Tibial artery (tissue), 4 donors: Measurements from ENCODE around the gene ADORA1.

Experiments used
- DNase-seq, 2 donors: peaks; one replicate each; pipeline ENCODE4 v3.0.0-alpha.2; 2019
- H3K27ac ChIP-seq, 2 donors: fragments of 200-600 bp; sonication (generic) in 1 of 2; 1 replicate in 1 of 2; 2 replicates in 1 of 2; pipeline ENCODE4 v1.5.1; 2018 to 2019; ENCODE audit warnings: mild to moderate bottlenecking in 1 of 2
- H3K27me3 ChIP-seq, 2 donors: fragments of 200-600 bp; sonication (generic) in 1 of 2; one replicate each; pipeline versions ENCODE4 v1.5.1 to v1.6.0; 2016 to 2019
- H3K36me3 ChIP-seq, 3 donors: fragments of 200-600 bp; sonication (generic) in 2 of 3; one replicate each; pipeline ENCODE4 v1.5.1; 2016 to 2019; ENCODE audit warnings: mild to moderate bottlenecking in 2 of 3
- H3K4me1 ChIP-seq, 4 donors: fragments of 200-600 bp; sonication (generic) in 2 of 4; 1 replicate in 3 of 4; 2 replicates in 1 of 4; pipeline ENCODE4 v1.5.1; 2016 to 2019
- H3K4me3 ChIP-seq, 2 donors: fragments of 200-600 bp; sonication (generic) in 1 of 2; 1 replicate in 1 of 2; 2 replicates in 1 of 2; pipeline ENCODE4 v1.5.1; 2018 to 2019; ENCODE audit warnings: mild to moderate bottlenecking in 2 of 2
- H3K9me3 ChIP-seq, 3 donors: fragments of 200-600 bp; sonication (generic) in 1 of 3; one replicate each; pipeline ENCODE4 v1.5.1; 2016 to 2019
- CTCF ChIP-seq, 2 experiments: fragments of 200-600 bp in 1 of 2; fragments of 450-650 bp in 1 of 2; IDR thresholded peaks; one replicate each; pipeline ENCODE4 v1.5.1; 2017 to 2019; ENCODE audit warnings: antibody characterized with exemption in 2 of 2, mild to moderate bottlenecking in 1 of 2, moderate library complexity in 1 of 2
- intact Hi-C: fragments of 100-400 bp; cut with DNase I; formaldehyde crosslinking; loops from one replicate; pipeline ENCODE4 v1.15.0; 2023; ENCODE audit warnings: low total_unique reads

ADORA1 gene

DNA sequence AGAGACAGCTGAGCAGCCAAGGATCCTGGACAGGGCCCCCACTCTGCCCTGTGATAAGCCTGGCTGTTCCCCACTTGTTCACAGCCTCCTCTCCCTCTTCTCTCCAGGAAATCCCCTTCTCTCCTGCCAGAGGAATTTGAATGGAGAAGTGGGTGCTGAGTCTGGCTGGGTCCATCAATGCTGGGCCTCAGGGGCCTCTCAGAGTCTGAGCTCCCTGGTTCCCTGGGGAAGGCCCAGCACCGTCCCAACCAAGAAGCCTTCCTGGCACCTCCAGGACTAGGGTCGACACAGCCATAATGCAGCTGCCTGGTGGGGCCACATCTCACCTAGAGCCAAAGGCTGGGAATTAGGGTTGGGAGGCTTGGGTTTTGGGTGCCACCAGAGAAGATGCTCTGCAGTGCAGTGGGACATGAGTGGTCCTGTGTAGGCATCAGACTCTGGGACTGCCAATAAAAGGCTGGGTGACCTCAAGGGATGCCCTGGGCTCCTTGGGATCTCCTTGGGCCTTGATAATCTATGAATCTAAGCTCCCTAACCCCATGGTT is 45.6 kb downstream of the ADORA1 start:
- DNase-seq, result peak in 1 of 2 donors; percentile 46
- intact Hi-C loops, result no loop called here
- Histone ChIP-seq H3K36me3 (no peaks in the 10 kb centered on the region), H3K9me3 (no peaks in the 10 kb centered on the region), H3K27me3 (peaks cover 0 to 16% of the 10 kb centered on the region in 2 donors), H3K4me1 (peaks cover 0 to 6% (median 0%) of the 10 kb centered on the region in 4 donors), H3K27ac (no peak overlapping the region), H3K4me3 (no peak overlapping the region)
- TF ChIP-seq CTCF (IDR thresholded peaks at IDR 0.05), result no peak

- Histone ChIP-seq H3K4me3 (no peak overlapping the region), H3K27me3 (peaks cover 0 to 16% of the 10 kb centered on the region in 2 donors), H3K27ac (no peak overlapping the region), H3K9me3 (no peaks in the 10 kb centered on the region), H3K36me3 (no peaks in the 10 kb centered on the region), H3K4me1 (peaks cover 0 to 6% (median 0%) of the 10 kb centered on the region in 4 donors)
- intact Hi-C loops, result no loop called here
- DNase-seq, result peak in 1 of 2 donors; percentile 42
- no peak for TF ChIP-seq CTCF (IDR thresholded peaks at IDR 0.05)
These were observed 46.0 kb downstream of the ADORA1 start for GRCh38 chr1:203173566-203173965.

DNA sequence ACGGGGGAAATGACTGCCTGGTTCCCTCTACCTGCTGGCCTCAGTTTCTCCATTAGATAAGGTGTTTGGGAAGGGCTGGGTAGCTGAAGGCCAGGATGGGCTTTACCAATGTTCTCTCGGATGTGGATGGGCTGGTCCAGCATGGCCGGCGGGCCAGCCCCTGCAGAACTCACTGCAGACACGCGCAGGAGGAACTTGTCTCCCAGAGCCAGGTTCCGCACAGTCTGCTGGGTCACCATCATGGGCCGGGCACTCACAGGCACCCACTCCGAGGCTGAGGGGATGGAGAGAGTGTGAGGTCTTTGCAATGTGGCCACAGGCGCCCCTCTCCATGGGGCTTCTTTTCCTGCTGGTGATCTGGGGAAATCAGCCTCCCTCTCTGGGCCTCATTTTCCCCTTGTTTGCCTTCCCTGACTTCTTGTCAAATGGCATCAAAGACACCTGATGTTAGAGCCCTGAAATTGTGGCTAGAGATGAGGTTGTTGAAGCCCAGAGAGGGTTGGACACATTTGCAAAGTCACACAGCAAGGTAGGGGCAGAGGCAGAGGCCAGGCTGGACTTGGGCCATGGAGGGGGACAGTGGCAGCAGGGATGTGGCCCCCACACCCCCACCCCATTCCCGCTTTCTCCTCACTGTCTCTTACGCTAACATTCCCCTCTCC is 46.9 kb downstream of the ADORA1 start:
- H3K27ac ChIP-seq, result no peak overlapping the region
- no peak overlapping the region for H3K4me3 ChIP-seq
- H3K27me3 ChIP-seq, result peaks cover 0 to 16% of the 10 kb centered on the region in 2 donors
- peak in 1 of 2 donors; percentile 37 for DNase-seq
- intact Hi-C loops, result no loop called here
- no peaks in the 10 kb centered on the region for H3K36me3 ChIP-seq
- no peak for TF ChIP-seq CTCF (IDR thresholded peaks at IDR 0.05)
- H3K9me3 ChIP-seq, result no peaks in the 10 kb centered on the region
- peaks cover 0 to 6% (median 0%) of the 10 kb centered on the region in 4 donors for H3K4me1 ChIP-seq

- H3K9me3 ChIP-seq, result no peaks in the 10 kb centered on the region
- intact Hi-C loops, result no loop called here
- DNase-seq, result no peak
- no peak for TF ChIP-seq CTCF (IDR thresholded peaks at IDR 0.05)
- H3K27ac ChIP-seq, result no peak within 1 kb of the TSS
- H3K4me3 ChIP-seq, result no peak within 1 kb of the TSS
- H3K36me3 ChIP-seq, result no peaks in the 10 kb centered on the region
- peaks cover 0 to 16% of the 10 kb centered on the region in 2 donors for H3K27me3 ChIP-seq
- H3K4me1 ChIP-seq, result peaks cover 0 to 6% (median 0%) of the 10 kb centered on the region in 4 donors
These were observed 47.8 kb downstream of the ADORA1 start, which contains the start of gene MYBPH for GRCh38 chr1:203175237-203175826. Gene MYBPH, minus strand, starts transcription at chr1:203175826. Its CDS starts 71 bp downstream, at chr1:203175755.

DNA sequence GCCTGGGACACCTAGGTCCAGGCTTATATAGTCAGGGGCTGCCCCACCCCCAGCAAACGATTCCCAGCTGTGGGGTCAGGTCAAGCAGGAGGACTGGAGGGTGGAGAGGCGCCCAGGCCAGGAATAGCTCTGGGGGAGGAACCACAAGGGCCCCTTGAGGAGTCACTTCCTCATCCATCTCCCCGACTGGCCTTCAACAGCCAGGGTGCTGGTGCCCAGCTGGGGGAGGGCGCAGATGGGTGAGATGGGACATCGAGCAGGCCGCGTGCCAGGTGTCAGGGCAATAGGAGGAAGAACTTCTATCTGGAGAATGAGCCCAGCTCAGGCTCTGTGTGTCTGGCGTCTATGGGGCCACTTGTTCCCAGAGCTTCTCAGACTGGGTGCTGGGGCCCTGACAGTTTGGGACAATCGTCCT is 48.3 kb downstream of the ADORA1 start:
- H3K4me3 ChIP-seq, result no peak overlapping the region
- no peak overlapping the region for H3K27ac ChIP-seq
- H3K27me3 ChIP-seq, result peaks cover 0 to 16% of the 10 kb centered on the region in 2 donors
- intact Hi-C loops, result no loop called here
- peak in 1 of 2 donors; percentile 62 for DNase-seq
- H3K36me3 ChIP-seq, result no peaks in the 10 kb centered on the region
- no peak for TF ChIP-seq CTCF (IDR thresholded peaks at IDR 0.05)
- H3K4me1 ChIP-seq, result peaks cover 0 to 6% (median 0%) of the 10 kb centered on the region in 4 donors
- no peaks in the 10 kb centered on the region for H3K9me3 ChIP-seq
